Stimulated activated CD4-positive, alpha-beta T cell treated with anti-CD3 and anti-CD28 coated beads, Interleukin-1b, Interleukin-23, amount 100 ng/mL, for 24 hours (primary cell): Measurements from ENCODE around the gene MMP14.
A peak's percentile ranks its signal among the peaks of the same experiment; 100 is the strongest.
"Not testable (repeated sequence)": the region's sequence is repeated elsewhere in the genome, so short reads cannot be mapped to it uniquely, and the experiment has no call there.

Experiments
- DNase-seq, 4 experiments: peaks; one replicate each; pipeline ENCODE4 v3.0.0-alpha.2; 2020; ENCODE audit warnings: low read depth in 4 of 4, low spot score in 1 of 4

Gene MMP14

DNA sequence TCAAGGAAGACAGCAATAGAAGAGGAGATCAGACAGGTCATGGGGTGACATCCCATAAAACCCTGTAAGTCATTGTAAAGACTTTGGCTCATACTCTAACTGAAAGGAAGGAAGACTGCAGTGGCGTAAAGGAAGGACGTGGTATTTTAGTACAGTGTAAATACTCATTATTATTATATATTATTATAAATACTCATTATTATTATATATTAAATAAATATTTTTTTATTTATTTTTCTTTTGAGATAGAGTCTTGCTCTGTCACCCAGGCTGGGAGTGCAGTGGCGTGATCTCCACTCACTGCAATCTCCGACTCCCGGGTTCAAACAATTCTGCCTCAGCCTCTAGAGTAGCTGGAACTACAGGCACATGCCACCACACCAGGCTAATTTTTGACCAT lies 20.0 kb downstream of the MMP14 start:
- no peak for DNase-seq

- not testable (repeated sequence) for DNase-seq
Measured at GRCh38 chr14:22860377-22860776, 24.0 kb downstream of the MMP14 start.

DNA sequence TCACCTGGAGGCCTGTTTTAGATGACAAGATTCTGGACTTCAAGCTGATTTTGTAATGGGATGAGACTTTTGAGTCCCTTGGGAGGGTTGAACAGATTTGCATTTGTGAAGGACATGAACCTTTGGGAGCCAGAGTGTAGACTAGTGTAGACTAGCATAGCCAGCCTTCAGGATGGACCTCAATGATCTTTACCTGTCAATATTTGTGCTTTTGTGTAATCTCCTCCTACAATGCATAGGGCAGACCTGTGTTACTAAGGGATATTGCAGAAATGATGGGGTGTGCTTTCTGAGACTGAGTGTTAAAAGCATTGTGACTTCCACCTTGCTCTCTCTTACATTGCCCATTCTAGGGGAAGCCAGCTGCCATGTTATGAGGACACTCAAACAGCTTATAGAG lies 25.3 kb downstream of the MMP14 start:
- DNase-seq = no peak

- DNase-seq = no peak
Measured at GRCh38 chr14:22864979-22865378, 28.6 kb downstream of the MMP14 start.

DNA sequence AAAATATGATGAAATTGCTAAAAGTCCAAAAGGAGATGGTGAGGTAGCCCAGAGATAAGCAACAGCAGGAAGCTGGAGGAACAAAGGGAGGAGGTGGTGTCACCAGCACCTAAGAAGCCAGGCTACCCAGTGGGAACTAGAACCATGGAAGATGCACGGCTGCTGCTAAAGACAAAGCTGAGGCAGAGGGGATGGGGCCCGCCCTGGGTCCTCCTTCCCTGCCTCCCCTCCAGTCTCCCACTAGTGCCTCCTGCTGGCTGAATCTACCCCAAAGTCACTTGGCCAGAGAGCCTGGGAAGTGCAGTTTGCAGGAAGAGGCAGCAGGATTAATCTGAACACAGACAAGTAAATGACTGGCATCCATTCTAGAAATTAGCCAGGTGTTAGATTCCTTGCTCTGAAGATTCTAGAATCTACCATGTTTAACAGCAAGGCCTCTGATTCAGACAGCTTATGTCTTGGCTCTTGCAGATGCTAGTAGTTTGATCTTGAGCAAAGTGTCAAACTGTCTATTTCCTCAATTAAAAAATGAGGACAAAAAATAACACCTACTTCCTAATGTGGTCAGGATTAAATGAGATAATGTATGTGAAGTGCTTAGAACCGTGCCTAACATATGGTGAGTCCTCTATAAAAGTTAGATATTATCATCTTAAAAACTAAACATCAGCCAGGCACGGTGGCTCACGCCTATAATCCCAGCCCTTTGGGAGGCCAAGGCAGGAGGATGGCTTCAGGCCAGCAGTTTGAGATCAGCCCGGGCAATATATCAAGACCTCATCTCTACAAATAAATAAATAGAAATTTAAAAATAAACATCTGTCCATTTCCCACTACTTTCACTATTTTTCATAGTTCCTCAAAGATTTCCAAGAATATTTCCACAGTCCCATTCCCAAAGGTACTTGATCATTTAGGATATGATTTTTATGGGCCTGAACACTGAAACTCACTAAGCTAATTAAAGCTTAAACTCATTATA lies 29.3 kb downstream of the MMP14 start:
- no peak for DNase-seq

DNA sequence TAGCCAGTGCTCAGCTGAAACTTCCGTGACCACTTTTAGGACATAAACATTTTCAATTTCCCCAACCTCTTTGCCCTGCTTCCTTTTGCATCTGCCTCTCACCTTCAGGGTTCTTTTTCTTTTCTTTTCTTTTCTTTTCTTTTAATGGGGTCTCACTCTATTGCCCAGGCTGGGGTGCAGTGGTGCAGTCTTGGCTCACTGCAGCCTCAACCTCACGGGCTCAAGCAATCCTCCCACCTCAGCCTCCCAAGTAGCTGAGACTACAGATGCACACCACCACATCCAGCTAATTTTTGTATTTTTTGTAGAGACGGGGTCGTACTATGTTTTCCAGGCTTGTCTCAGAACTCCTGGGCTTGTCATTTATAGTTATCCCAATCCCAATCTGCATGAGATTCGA lies 30.5 kb downstream of the MMP14 start:
- no peak for DNase-seq

- no peak for DNase-seq
Measured at GRCh38 chr14:22870811-22871223, 34.4 kb downstream of the MMP14 start.

DNA sequence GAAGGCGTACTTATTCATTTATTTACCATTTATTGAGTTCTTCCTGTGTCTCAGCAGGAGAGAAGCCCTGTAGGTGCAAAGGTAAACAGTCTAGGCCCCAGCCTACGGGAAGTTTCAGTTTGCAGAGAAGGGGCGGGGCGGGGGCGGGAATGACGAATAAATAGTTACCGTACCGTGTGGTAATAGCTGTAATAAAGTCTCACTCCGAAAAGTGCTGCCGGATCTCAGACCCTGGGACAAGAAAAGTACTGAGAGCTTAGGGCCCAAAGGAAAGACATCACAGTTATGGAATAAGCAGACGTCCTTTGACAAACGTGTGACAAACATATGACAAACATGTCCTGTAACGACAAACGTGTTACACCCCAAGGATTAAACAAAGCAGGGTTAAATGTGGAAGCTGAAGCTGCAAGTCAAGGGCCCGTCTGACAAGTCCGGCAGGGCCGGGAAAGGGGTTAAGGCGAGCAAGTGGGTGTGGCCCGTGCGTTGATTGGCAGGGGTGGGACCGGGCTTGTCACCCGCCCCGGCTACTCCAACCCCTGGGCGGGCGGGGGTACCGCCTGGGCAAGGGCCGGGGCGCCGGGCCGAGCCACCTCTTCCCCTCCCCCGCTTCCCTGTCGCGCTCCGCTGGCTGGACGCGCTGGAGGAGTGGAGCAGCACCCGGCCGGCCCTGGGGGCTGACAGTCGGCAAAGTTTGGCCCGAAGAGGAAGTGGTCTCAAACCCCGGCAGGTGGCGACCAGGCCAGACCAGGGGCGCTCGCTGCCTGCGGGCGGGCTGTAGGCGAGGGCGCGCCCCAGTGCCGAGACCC lies 35.0 kb downstream of the MMP14 start, which contains the start of gene LRP10:
Gene LRP10 (plus strand): TSS at position 517 of the 809 bp plus-strand sequence. CDS start 564 bp downstream, outside the sequence.
- DNase-seq = peak; percentile 43 to 72 (median 52)

DNA sequence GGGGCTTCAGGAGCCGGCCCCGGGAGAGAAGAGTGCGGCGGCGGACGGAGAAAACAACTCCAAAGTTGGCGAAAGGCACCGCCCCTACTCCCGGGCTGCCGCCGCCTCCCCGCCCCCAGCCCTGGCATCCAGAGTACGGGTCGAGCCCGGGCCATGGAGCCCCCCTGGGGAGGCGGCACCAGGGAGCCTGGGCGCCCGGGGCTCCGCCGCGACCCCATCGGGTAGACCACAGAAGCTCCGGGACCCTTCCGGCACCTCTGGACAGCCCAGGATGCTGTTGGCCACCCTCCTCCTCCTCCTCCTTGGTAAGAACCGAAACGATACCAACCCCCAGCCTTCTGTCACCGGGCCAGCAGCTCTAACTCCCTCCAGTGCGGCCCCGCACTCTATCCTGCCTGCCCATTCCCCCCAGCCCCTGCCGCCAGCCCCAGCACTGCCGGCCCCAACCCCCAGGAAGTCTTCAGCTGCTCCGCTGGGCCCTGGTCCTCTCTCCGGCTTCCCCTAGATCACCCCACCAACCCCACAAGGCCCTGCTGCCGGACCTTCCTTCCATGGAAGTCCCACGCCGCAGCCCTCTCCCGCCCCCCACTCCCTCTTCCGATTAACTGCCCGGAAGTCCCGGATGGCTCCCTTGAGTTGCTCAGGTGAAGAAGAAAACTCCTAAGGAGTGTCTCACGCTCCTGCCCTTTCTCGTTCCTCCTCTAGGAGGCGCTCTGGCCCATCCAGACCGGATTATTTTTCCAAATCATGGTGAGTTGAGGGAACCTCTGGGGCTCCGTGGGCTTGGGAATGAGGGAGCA lies 35.8 kb downstream of the MMP14 start:
- peak; percentile 47 to 60 (median 54) for DNase-seq

DNA sequence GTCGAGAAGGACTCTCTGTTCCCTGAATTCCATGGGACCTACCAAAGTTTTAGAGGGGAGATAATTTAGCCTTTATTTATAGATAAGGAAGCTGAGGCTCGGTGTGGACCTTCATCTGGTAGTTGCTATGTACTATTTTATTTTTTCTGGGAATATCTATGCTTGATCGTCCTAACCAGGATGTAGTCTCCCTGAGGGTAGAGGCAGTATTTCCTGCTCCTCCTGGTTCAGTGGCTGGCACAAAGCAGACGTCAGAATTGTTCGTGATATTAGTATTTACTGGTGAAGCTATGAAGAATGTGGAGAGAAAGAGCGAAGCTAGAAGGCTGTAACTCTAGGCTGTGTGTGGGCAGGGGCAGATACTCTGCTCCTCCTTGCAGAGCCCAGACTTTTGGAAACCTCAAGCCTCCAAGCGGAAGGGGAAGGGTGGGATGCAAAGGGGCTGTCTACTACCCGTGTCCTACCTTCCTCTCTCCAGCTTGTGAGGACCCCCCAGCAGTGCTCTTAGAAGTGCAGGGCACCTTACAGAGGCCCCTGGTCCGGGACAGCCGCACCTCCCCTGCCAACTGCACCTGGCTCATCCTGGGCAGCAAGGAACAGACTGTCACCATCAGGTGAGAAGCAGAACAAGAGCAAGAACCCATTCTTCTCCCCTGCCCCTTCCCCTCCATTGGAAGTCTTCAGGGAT lies 36.6 kb downstream of the MMP14 start:
- DNase-seq = no peak

- no peak for DNase-seq
Measured at GRCh38 chr14:22875003-22875747, 38.8 kb downstream of the MMP14 start.

DNA sequence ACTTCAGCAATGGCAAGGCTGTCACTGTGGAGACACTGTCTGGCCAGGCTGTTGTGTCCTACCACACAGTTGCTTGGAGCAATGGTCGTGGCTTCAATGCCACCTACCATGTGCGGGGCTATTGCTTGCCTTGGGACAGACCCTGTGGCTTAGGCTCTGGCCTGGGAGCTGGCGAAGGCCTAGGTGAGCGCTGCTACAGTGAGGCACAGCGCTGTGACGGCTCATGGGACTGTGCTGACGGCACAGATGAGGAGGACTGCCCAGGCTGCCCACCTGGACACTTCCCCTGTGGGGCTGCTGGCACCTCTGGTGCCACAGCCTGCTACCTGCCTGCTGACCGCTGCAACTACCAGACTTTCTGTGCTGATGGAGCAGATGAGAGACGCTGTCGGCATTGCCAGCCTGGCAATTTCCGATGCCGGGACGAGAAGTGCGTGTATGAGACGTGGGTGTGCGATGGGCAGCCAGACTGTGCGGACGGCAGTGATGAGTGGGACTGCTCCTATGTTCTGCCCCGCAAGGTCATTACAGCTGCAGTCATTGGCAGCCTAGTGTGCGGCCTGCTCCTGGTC lies 39.4 kb downstream of the MMP14 start:
- DNase-seq = no peak

- DNase-seq = no peak
Measured at GRCh38 chr14:22877000-22877501, 40.7 kb downstream of the MMP14 start.

- no peak for DNase-seq
Measured at GRCh38 chr14:22878271-22879246, 42.2 kb downstream of the MMP14 start.

- no peak for DNase-seq
Measured at GRCh38 chr14:22882064-22882463, 45.7 kb downstream of the MMP14 start.

DNA sequence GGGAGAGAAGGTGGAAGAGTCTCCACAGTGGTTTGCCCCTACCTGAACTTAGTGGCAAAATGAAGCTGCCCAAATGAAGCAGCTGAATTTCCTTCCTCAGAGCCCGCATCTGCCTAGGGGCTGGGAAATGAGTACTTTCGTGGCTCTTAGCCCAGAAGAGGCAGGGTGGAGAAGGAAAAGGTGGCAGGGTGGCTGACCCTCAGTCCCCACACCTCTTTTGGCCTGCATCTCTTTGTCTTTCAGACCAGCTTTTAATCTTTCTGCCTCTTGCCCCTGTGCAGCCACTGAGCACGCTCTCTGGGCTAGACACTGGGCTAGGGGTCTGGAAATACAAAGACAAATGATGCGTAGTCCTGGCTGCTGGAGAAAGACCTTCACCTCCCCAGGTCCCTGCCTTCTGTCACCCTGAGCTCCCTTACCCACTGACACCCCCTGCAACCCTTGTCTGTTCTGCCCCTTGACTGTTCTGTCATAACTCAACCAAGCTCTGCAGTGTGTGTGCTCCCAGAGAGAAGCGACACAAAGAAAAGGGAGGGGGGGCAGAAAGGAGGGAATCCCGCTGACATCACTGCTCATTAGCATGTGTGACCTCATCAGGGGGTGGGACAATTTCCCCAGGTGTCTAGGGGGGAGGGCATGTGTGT lies 46.3 kb downstream of the MMP14 start:
- no peak for DNase-seq

DNA sequence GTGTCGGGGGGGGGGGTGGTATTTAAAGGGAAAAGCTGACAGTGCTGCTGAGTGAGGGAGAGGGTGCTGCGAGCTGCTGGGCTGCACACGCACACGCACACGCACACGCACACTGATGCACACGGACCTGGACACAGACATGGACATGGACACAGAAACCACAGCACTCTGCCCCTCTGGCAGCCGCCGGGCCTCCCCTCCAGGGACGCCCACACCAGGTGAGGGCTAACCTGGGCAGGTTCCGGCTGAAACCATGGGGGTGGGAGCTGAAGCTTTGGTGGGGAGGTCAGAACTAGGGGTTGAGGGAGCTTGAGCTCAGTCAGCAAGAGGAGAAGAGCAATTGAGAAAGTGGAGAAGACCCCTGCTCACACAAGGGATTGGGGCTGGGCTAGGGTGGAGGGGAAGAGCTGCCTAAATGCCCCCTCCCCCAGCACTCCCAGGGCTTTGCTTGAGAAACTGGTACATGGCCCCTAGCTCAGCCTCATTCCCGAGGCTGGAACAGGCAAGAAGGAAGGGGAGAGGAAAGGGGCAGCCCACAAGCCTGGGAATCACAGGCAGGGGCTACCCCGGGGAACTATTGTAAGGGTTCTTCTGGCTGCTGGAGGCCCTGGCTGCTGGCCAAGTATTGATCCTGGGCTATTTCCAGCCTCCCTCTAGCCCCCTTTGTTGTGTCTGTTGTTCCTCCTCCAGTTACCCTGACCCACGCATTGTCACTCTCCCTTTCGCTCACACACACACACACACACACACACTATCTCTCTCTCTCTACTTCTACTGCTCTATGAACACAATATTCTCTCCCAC lies 47.0 kb downstream of the MMP14 start, which contains the start of gene REM2:
Gene REM2 (plus strand): TSS at position 50 of the 804 bp plus-strand sequence. CDS start 66 bp downstream, at position 116.
- no peak for DNase-seq
